T-cell (primary cell): ENCODE data around the gene SCAPER. TPM values are rescaled to one million over a fixed set of nuclear protein-coding genes. Genes with fewer than 3 reads are reported as not detected.

Source experiments
- ATAC-seq, 4 experiments: fragments of 200-7000 bp in 3 of 4; fragments of 150-1000 bp in 1 of 4; cut with Tn5 transposase; replicated peaks in 1 of 4; 1 replicate in 3 of 4; 2 replicates in 1 of 4; pipeline ENCODE4 v1.10.0; 2021; ENCODE audit warnings: moderate library complexity in 3 of 4, mild to moderate bottlenecking in 2 of 4, moderate number of reproducible peaks in 1 of 4
- CTCF ChIA-PET, 2 donors: fragments of 300-600 bp; sonication (Branson Sonifier 250); formaldehyde crosslinking; loops; one replicate each; lab custom pipeline; 2022; ENCODE audit warnings: antibody characterized with exemption in 2 of 2; lab: Charles Lee
- POLR2A ChIA-PET, 2 donors: fragments of 300-600 bp; sonication (Branson Sonifier 250); formaldehyde crosslinking; loops; one replicate each; lab custom pipeline; 2022; ENCODE audit warnings: antibody characterized with exemption in 2 of 2; lab: Charles Lee
- DNase-seq, 35 experiments: peaks; one replicate each; pipeline versions ENCODE4 v3.0.0 to v3.0.0-alpha.2; 2013 to 2023
- H3K27ac ChIP-seq: one replicate; pipeline ENCODE4 v1.5.1; 2013; ENCODE audit warnings: low read length
- H3K27me3 ChIP-seq, 2 experiments: replicated peaks in 1 of 2; 1 replicate in 1 of 2; 2 replicates in 1 of 2; pipeline versions ENCODE4 v1.6.1 to v1.7.0; 2013; ENCODE audit warnings: low read length in 1 of 2, mixed read lengths in 1 of 2; ENCODE audit not compliant: control insufficient read depth in 2 of 2, insufficient read depth in 2 of 2; ENCODE audit errors: extremely low read depth in 1 of 2
- H3K36me3 ChIP-seq, 2 donors: 1 replicate in 1 of 2; 2 replicates in 1 of 2; pipeline versions ENCODE4 v1.6.1 to v1.7.0; 2013; ENCODE audit warnings: low read length in 1 of 2; ENCODE audit not compliant: control insufficient read depth in 2 of 2, insufficient read depth in 1 of 2; ENCODE audit errors: extremely low read depth in 1 of 2
- H3K4me1 ChIP-seq, 2 experiments: 1 replicate in 1 of 2; 2 replicates in 1 of 2; pipeline versions ENCODE4 v1.6.1 to v1.7.0; 2013; ENCODE audit warnings: low read length in 2 of 2, mixed read lengths in 1 of 2; ENCODE audit not compliant: insufficient read depth in 2 of 2, control insufficient read depth in 1 of 2; ENCODE audit errors: extremely low read depth in 1 of 2
- H3K4me3 ChIP-seq, 2 donors: 1 replicate in 1 of 2; 2 replicates in 1 of 2; pipeline versions ENCODE4 v1.5.1 to v1.7.0; 2013; ENCODE audit warnings: mild to moderate bottlenecking in 2 of 2, low read length in 1 of 2, moderate library complexity in 1 of 2; ENCODE audit not compliant: control insufficient read depth in 1 of 2; ENCODE audit errors: extremely low read depth in 1 of 2
- H3K9me3 ChIP-seq: 2 replicates; pipeline ENCODE4 v1.7.0; 2013
- H3K27ac Mint-ChIP-seq, 2 donors: one replicate each; pipeline ENCODE4 v1.8.0; 2020 to 2021; ENCODE audit warnings: mild to moderate bottlenecking in 2 of 2, mixed read lengths in 2 of 2
- H3K27me3 Mint-ChIP-seq, 2 donors: one replicate each; pipeline ENCODE4 v1.8.0; 2021 to 2022; ENCODE audit warnings: mixed read lengths in 2 of 2
- H3K36me3 Mint-ChIP-seq: one replicate; pipeline ENCODE4 v1.8.0; 2021; ENCODE audit warnings: mixed read lengths
- H3K4me1 Mint-ChIP-seq, 3 donors: one replicate each; pipeline ENCODE4 v1.8.0; 2020 to 2022; ENCODE audit warnings: mixed read lengths in 3 of 3, mild to moderate bottlenecking in 1 of 3
- H3K4me3 Mint-ChIP-seq, 3 donors: one replicate each; pipeline ENCODE4 v1.8.0; 2020 to 2022; ENCODE audit warnings: mild to moderate bottlenecking in 3 of 3, mixed read lengths in 3 of 3, moderate library complexity in 3 of 3
- H3K9me3 Mint-ChIP-seq, 3 donors: one replicate each; pipeline ENCODE4 v1.8.0; 2020 to 2022; ENCODE audit warnings: mixed read lengths in 3 of 3
- WGBS: methylation state at CpG from one replicate; pipeline ENCODE4 v1.1.5; 2013; ENCODE audit warnings: missing lambda C conversion rate; ENCODE audit not compliant: insufficient coverage; 5-methylcytosine and 5-hydroxymethylcytosine counted together
- total RNA-seq, 35 experiments: library from RNA in 6 of 35; stranded (reverse) in 6 of 35; fragments of 120-200 nt in 1 of 35; gene quantifications; one replicate each; pipeline versions ENCODE4 v1.2.1 to v1.2.4 and lab custom pipeline; 2013 to 2026

SCAPER gene
- total RNA-seq, 5 donors from 2014 or later (not counting 1 experiment from before 2014, with no cell fraction given): 32.5 to 59.4 (median 44.1) TPM

- 83% methylated on average over 4 of the region's 13 CpGs for WGBS
- POLR2A ChIA-PET: no interaction called here
- Histone ChIP-seq H3K4me1 (peaks cover 6 to 28% of the 10 kb centered on the region in 2 experiments), H3K9me3 (no peaks in the 10 kb centered on the region), H3K27ac (no peak overlapping the region), H3K36me3 (no peaks in the 10 kb centered on the region), H3K4me3 (no peak overlapping the region), H3K27me3 (peaks cover 19 to 37% of the 10 kb centered on the region in 2 experiments)
- DNase-seq (no peak), ATAC-seq (no peak)
- CTCF ChIA-PET: no interaction called here
- Mint-ChIP-seq H3K36me3 (peaks cover 34% of the 10 kb centered on the region), H3K4me3 (peak overlapping the region in 1 of 3 donors; percentile 56), H3K4me1 (peaks cover 19 to 27% (median 20%) of the 10 kb centered on the region in 3 donors), H3K9me3 (no peaks in the 10 kb centered on the region), H3K27me3 (peaks cover 39 to 49% of the 10 kb centered on the region in 2 donors), H3K27ac (no peak overlapping the region)
Measured at GRCh38 chr15:76347482-76348055, 557.6 kb downstream of the SCAPER start.

DNA sequence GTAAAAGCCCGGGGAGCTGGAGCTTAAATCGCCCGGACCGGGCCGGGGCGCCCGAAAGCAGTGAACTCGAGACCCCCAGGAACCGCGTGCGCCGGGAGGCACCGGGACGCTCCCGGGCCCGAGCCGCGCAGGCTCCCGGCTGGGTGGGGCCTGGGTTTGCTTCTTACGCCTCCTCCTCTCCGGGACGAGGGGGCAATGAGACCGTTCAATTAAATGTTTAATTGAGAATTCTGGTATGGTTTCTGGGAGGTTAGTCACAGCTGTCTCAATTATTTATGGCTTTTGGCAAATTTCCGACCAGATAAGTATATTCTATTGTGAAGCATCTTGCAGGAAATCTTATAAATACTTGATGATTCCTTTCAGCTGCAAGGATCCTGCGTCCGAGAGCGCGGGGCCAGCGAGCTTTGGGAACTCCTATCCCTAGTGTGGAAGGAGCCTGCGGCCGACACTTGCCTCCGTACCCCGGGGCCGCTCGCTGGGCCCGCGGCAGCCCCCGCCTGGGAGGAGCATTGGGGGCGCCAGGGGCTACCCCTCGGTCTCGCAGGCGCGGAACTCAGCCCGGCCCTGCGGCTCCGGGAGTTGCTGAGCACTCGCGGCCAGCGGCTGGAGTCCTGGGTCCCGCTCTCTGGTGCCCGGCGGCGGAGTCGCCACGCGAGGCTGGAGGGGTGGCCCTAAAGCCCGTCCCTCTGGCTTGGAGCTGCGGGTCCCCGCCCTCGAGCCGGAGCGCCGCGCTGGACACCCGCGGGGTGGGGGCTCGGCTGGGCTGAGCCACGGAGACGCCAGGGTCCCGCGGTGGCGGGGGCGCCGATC, 558.3 kb downstream of the SCAPER start:
- peaks cover 7 to 34% of the 10 kb centered on the region in 2 experiments for H3K4me1 ChIP-seq
- peak overlapping the region in 2 of 3 donors; percentile 28 to 75 for H3K4me3 Mint-ChIP-seq
- peaks cover 22 to 31% (median 23%) of the 10 kb centered on the region in 3 donors for H3K4me1 Mint-ChIP-seq
- no peak overlapping the region for H3K27ac Mint-ChIP-seq
- no peaks in the 10 kb centered on the region for H3K36me3 ChIP-seq
- no peak for DNase-seq
- no peaks in the 10 kb centered on the region for H3K9me3 Mint-ChIP-seq
- POLR2A ChIA-PET: no interaction called here
- H3K27ac ChIP-seq: no peak overlapping the region
- ATAC-seq: peak in 2 of 4 experiments; percentile 23 to 34
- peak overlapping the region; percentile 35 to 82 for H3K4me3 ChIP-seq
- CTCF ChIA-PET: no interaction called here
- H3K9me3 ChIP-seq: no peaks in the 10 kb centered on the region
- H3K36me3 Mint-ChIP-seq: peaks cover 28% of the 10 kb centered on the region
- peaks cover 19 to 44% of the 10 kb centered on the region in 2 experiments for H3K27me3 ChIP-seq
- 8% methylated on average over 55 of the region's 74 CpGs for WGBS
- H3K27me3 Mint-ChIP-seq: peaks cover 41 to 53% of the 10 kb centered on the region in 2 donors

- H3K4me3 ChIP-seq: peak overlapping the region; percentile 35 to 82
- ATAC-seq: peak; percentile 28 to 56 (median 47)
- H3K36me3 ChIP-seq: no peaks in the 10 kb centered on the region
- ChIA-PET CTCF (no interaction called here), POLR2A (no interaction called here)
- H3K27me3 Mint-ChIP-seq: peaks cover 44 to 59% of the 10 kb centered on the region in 2 donors
- peaks cover 25% of the 10 kb centered on the region for H3K36me3 Mint-ChIP-seq
- 4% methylated on average over 59 of the region's 65 CpGs for WGBS
- H3K9me3 ChIP-seq: no peaks in the 10 kb centered on the region
- peak in 4 of 35 experiments; percentile 10 to 32 (median 17) for DNase-seq
- H3K27ac ChIP-seq: no peak overlapping the region
- peaks cover 21 to 52% of the 10 kb centered on the region in 2 experiments for H3K27me3 ChIP-seq
- H3K9me3 Mint-ChIP-seq: no peaks in the 10 kb centered on the region
- peak overlapping the region in 1 of 2 donors; percentile 36 for H3K27ac Mint-ChIP-seq
- peaks cover 28 to 37% (median 28%) of the 10 kb centered on the region in 3 donors for H3K4me1 Mint-ChIP-seq
- H3K4me1 ChIP-seq: peaks cover 8 to 42% of the 10 kb centered on the region in 2 experiments
- H3K4me3 Mint-ChIP-seq: peak overlapping the region; percentile 60 to 75 (median 63)
Measured at GRCh38 chr15:76345880-76346668, 559.1 kb downstream of the SCAPER start.

DNA sequence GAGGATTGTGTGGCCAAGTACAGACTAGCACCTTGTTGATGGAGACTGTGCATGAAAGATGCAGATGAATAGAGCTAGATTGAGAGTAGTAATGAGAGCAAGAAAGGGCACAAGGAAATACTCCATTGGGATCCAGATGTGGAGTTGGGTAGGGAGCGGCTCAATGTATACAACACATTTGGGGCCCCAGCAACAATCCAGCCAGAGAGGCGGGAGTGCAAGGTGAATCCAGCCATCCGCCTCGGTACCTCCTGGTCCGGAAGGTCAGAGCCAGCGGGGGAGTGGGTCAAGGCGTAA, 559.6 kb downstream of the SCAPER start:
- POLR2A ChIA-PET: no interaction called here
- H3K4me1 ChIP-seq: peaks cover 13 to 47% of the 10 kb centered on the region in 2 experiments
- H3K27ac Mint-ChIP-seq: peak overlapping the region in 1 of 2 donors; percentile 36

DNA sequence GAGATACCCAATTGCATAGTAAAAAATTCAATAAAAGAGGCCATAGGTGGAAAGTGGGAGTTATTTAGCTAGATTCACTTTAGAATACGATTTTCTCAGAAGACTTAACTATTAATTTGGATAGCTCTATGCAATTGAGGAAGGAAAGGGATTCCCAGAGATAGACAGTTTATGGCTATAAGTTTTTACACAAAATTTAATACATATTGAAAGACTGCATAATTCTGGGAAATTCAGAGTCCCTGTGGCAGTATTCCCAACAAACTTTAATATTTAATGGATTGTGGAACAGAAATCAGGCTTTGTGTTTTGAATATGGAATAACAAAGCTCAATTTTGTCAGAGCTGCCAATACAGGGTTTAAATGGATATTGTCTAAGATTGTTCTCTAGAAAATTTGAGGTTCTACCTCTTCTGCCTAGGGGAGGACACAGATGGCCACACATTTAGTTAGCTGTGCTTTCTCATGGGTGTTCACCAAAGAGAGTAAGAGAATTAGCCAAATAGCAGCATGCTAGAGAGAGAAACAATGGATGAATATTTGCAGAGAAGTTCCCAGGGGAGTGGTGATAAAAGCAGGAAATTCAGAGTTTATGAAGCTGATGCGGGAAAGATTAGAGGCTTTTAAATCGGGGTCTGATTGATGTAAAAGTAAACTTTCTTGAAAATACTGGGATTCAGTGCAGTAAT, 560.1 kb downstream of the SCAPER start:
- Histone ChIP-seq H3K4me1 (peaks cover 18 to 52% of the 10 kb centered on the region in 2 experiments), H3K4me3 (no peak overlapping the region), H3K36me3 (no peaks in the 10 kb centered on the region), H3K9me3 (no peaks in the 10 kb centered on the region), H3K27me3 (peaks cover 26 to 63% of the 10 kb centered on the region in 2 experiments), H3K27ac (no peak overlapping the region)
- Mint-ChIP-seq H3K27ac (no peak overlapping the region), H3K27me3 (peaks cover 48 to 69% of the 10 kb centered on the region in 2 donors), H3K36me3 (peaks cover 17% of the 10 kb centered on the region), H3K9me3 (no peaks in the 10 kb centered on the region), H3K4me3 (peak overlapping the region; percentile 60 to 75 (median 63)), H3K4me1 (peaks cover 34 to 47% (median 38%) of the 10 kb centered on the region in 3 donors)
- DNase-seq: no peak
- no peak for ATAC-seq
- CTCF ChIA-PET: interaction anchor here in 1 of 2 donors (0.6 kb wide), 1 partner anchor 1575 kb away, joined by 3 read pairs; no protein-coding TSS in a partner anchor
- WGBS: 20% methylated on average over 2 of the region's 3 CpGs
- POLR2A ChIA-PET: no interaction called here

More for the DNA sequence above, 559.6 kb downstream of the SCAPER start:
- no peaks in the 10 kb centered on the region for H3K9me3 ChIP-seq
- peaks cover 23 to 58% of the 10 kb centered on the region in 2 experiments for H3K27me3 ChIP-seq
- CTCF ChIA-PET: no interaction called here
- H3K36me3 ChIP-seq: no peaks in the 10 kb centered on the region
- Mint-ChIP-seq H3K36me3 (peaks cover 22% of the 10 kb centered on the region), H3K9me3 (no peaks in the 10 kb centered on the region), H3K4me1 (peaks cover 29 to 42% (median 33%) of the 10 kb centered on the region in 3 donors), H3K4me3 (peak overlapping the region; percentile 60 to 75 (median 63)), H3K27me3 (peaks cover 44 to 64% of the 10 kb centered on the region in 2 donors)
- DNase-seq (no peak), ATAC-seq (no peak)
- WGBS: 18% methylated on average over 7 of the region's 7 CpGs
- no peak overlapping the region for H3K4me3 ChIP-seq
- H3K27ac ChIP-seq: no peak overlapping the region
